ENCODE measurements around the gene HTD2.

The HTD2 gene

DNA sequence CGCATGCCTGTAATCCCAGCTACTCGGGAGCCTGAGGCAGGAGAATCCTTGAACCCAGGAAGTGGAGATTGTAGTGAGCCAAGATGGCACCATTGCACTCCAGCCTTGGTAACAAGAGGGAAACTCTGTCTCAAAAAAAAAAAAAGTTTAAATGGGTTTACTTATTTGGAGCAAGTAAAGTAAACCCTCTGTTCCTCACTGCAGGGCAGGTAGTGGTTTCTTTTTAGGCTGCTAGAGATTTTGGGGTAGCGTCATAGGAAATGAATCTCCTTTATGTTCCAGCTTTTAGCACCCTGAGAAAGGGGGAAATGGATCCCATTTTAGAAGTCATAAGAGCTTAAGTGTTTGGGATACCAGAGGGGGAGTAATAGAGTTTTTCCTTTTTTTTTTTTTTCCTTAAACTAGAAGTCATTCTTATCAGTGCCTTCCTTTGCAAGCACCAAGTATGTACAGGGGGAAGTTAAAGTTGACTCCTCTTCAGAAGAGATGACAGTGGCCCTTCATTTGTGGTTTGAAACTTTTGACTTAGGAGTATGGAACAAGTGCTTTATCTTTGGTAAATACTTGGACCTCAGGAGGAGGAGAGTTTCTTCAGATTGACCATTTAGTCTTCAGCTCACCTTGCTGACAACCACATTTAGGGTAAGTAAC is 34.4 kb downstream of the HTD2 start:
- ChIA-PET POLR2A (no interaction called here), CTCF (interaction anchor here (1.5 kb wide), 1 partner anchor 19 kb away, joined by 4 read pairs; no protein-coding TSS in a partner anchor)
- H3K4me3 ChIP-seq (ENCODE audit: low read depth, low read length): no peak overlapping the region
- peaks cover 0 to 10% of the 10 kb centered on the region in 2 experiments; a peak in 2 of 3 replicates for H3K36me3 ChIP-seq (ENCODE audit: control insufficient read depth in 2 of 2, insufficient read depth in 1 of 2, low read length in 2 of 2)
- H3K9me3 ChIP-seq (ENCODE audit: control insufficient read depth, insufficient read depth, low read depth, low read length): no peaks in the 10 kb centered on the region
- TF ChIP-seq ZNF701 (tag by site-specific recombination; IDR thresholded peaks at IDR 0.05): no peak
- TF ChIP-seq EGR2 (tag by site-specific recombination; IDR thresholded peaks at IDR 0.05; ENCODE audit: low read depth): no peak
- TF ChIP-seq ZNF621 (tag by site-specific recombination; IDR thresholded peaks at IDR 0.05): no peak
- TF ChIP-seq ZNF114 (tag by site-specific recombination; IDR thresholded peaks at IDR 0.05): no peak
- TF ChIP-seq ZNF146 (tag by site-specific recombination; IDR thresholded peaks at IDR 0.05): no peak
- no peak for TF ChIP-seq ZNF501 (tag by site-specific recombination; IDR thresholded peaks at IDR 0.05)
- no peak for TF ChIP-seq SETDB1 (IDR thresholded peaks at IDR 0.05; ENCODE audit: insufficient read length, low read length)
- no peak for TF ChIP-seq SP3 (tag by site-specific recombination; IDR thresholded peaks at IDR 0.05)
- no peak for TF ChIP-seq OVOL3 (tag by site-specific recombination; IDR thresholded peaks at IDR 0.05)
- TF ChIP-seq ZNF513 (tag by site-specific recombination; IDR thresholded peaks at IDR 0.05): no peak
- no peak for TF ChIP-seq ZNF138 (tag by site-specific recombination; IDR thresholded peaks at IDR 0.05; ENCODE audit: borderline replicate concordance)
- TF ChIP-seq ZNF121 (tag by site-specific recombination; IDR thresholded peaks at IDR 0.05): no peak
- TF ChIP-seq ZNF391 (tag by site-specific recombination; IDR thresholded peaks at IDR 0.05; ENCODE audit: borderline replicate concordance, low read depth): no peak
- no peak for TF ChIP-seq ZFP3 (tag by site-specific recombination; IDR thresholded peaks at IDR 0.05; ENCODE audit: low read depth)
- no peak for TF ChIP-seq ZNF596 (tag by site-specific recombination; IDR thresholded peaks at IDR 0.05)
- no peak for TF ChIP-seq ZNF394 (tag by site-specific recombination; IDR thresholded peaks at IDR 0.05; ENCODE audit: borderline replicate concordance)
- TF ChIP-seq ZBTB17 (tag by site-specific recombination; IDR thresholded peaks at IDR 0.05): no peak
- no peak for TF ChIP-seq ZNF398 (tag by site-specific recombination; IDR thresholded peaks at IDR 0.05)
- TF ChIP-seq, protein P1, sequence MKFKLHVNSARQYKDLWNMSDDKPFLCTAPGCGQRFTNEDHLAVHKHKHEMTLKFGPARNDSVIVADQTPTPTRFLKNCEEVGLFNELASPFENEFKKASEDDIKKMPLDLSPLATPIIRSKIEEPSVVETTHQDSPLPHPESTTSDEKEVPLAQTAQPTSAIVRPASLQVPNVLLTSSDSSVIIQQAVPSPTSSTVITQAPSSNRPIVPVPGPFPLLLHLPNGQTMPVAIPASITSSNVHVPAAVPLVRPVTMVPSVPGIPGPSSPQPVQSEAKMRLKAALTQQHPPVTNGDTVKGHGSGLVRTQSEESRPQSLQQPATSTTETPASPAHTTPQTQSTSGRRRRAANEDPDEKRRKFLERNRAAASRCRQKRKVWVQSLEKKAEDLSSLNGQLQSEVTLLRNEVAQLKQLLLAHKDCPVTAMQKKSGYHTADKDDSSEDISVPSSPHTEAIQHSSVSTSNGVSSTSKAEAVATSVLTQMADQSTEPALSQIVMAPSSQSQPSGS (tag by site-specific recombination; IDR thresholded peaks at IDR 0.05; ENCODE audit: low read depth): no peak
- TF ChIP-seq ZNF530 (tag by site-specific recombination; IDR thresholded peaks at IDR 0.05; ENCODE audit: low read depth): no peak
- no peak overlapping the region for H3K27ac ChIP-seq (ENCODE audit: extremely low read depth, low read depth, low read length)
- no peaks in the 10 kb centered on the region for H3K4me1 ChIP-seq (ENCODE audit: control insufficient read depth, insufficient read depth, low read length)

- Histone ChIP-seq H3K27ac (ENCODE audit: extremely low read depth, low read depth, low read length) (no peak overlapping the region), H3K4me1 (ENCODE audit: control insufficient read depth, insufficient read depth, low read length) (no peaks in the 10 kb centered on the region), H3K36me3 (ENCODE audit: control insufficient read depth in 2 of 2, insufficient read depth in 1 of 2, low read length in 2 of 2) (peaks cover 0 to 10% of the 10 kb centered on the region in 2 experiments; a peak in 2 of 3 replicates), H3K9me3 (ENCODE audit: control insufficient read depth, insufficient read depth, low read depth, low read length) (no peaks in the 10 kb centered on the region), H3K4me3 (ENCODE audit: low read depth, low read length) (no peak overlapping the region)
- ChIA-PET CTCF (interaction anchor here (1.5 kb wide), 1 partner anchor 20 kb away, joined by 4 read pairs; no protein-coding TSS in a partner anchor), POLR2A (no interaction called here)
- no peak for TF ChIP-seq ZNF114 (tag by site-specific recombination; IDR thresholded peaks at IDR 0.05)
- no peak for TF ChIP-seq ZNF658 (tag by site-specific recombination; IDR thresholded peaks at IDR 0.05)
- TF ChIP-seq ZNF155 (tag by site-specific recombination; IDR thresholded peaks at IDR 0.05): no peak
- no peak for TF ChIP-seq ZNF544 (tag by site-specific recombination; IDR thresholded peaks at IDR 0.05)
- TF ChIP-seq ZNF501 (tag by site-specific recombination; IDR thresholded peaks at IDR 0.05): no peak
- TF ChIP-seq ZNF660 (tag by site-specific recombination; IDR thresholded peaks at IDR 0.05): no peak
- TF ChIP-seq, protein P2, sequence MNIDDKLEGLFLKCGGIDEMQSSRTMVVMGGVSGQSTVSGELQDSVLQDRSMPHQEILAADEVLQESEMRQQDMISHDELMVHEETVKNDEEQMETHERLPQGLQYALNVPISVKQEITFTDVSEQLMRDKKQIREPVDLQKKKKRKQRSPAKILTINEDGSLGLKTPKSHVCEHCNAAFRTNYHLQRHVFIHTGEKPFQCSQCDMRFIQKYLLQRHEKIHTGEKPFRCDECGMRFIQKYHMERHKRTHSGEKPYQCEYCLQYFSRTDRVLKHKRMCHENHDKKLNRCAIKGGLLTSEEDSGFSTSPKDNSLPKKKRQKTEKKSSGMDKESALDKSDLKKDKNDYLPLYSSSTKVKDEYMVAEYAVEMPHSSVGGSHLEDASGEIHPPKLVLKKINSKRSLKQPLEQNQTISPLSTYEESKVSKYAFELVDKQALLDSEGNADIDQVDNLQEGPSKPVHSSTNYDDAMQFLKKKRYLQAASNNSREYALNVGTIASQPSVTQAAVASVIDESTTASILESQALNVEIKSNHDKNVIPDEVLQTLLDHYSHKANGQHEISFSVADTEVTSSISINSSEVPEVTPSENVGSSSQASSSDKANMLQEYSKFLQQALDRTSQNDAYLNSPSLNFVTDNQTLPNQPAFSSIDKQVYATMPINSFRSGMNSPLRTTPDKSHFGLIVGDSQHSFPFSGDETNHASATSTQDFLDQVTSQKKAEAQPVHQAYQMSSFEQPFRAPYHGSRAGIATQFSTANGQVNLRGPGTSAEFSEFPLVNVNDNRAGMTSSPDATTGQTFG (tag by site-specific recombination; IDR thresholded peaks at IDR 0.05; ENCODE audit: borderline replicate concordance): no peak
- no peak for TF ChIP-seq ZFP69B (tag by site-specific recombination; IDR thresholded peaks at IDR 0.05)
- no peak for TF ChIP-seq ZNF555 (tag by site-specific recombination; conservative IDR thresholded peaks at IDR 0.05)
- no peak for TF ChIP-seq ZNF621 (tag by site-specific recombination; IDR thresholded peaks at IDR 0.05)
- TF ChIP-seq YY2 (tag by site-specific recombination; IDR thresholded peaks at IDR 0.05): no peak
- no peak for TF ChIP-seq ZNF10 (tag by site-specific recombination; IDR thresholded peaks at IDR 0.05)
- no peak for TF ChIP-seq ZNF302 (tag by site-specific recombination; IDR thresholded peaks at IDR 0.05; ENCODE audit: low read depth)
Observed at GRCh38 chr3:58341376-58341775, 35.1 kb downstream of the HTD2 start.

Measured in HEK293 (cell line).